HepG2 (cell line): ENCODE results near the gene WBP1.

Source experiments
- EZH2 ChIP-seq: conservative IDR thresholded peaks from 2 replicates; pipeline ENCODE4 v1.6.1; 2012; ENCODE audit warnings: mild to moderate bottlenecking, low read depth, low read length, moderate library complexity
- HHEX ChIP-seq: IDR thresholded peaks from 2 replicates; pipeline ENCODE4 v1.6.1; 2016; ENCODE audit warnings: control low read depth
- HNRNPH1 ChIP-seq: fragments of 200-400 bp; formaldehyde crosslinking; optimal IDR thresholded peaks from 2 replicates; pipeline ENCODE3; 2017; ENCODE audit warnings: mild to moderate bottlenecking, low read depth, low read length
- MYC ChIP-seq: sonication (generic); formaldehyde crosslinking; IDR thresholded peaks from 2 replicates; pipeline ENCODE4 v1.9.0; 2021; ENCODE audit warnings: missing genetic modification reagents, borderline replicate concordance
- NFATC3 ChIP-seq: sonication (generic); formaldehyde crosslinking; IDR thresholded peaks from 2 replicates; pipeline ENCODE4 v1.5.1; 2020; ENCODE audit warnings: mild to moderate bottlenecking, missing genetic modification reagents
- PAX8 ChIP-seq: sonication (generic); formaldehyde crosslinking; IDR thresholded peaks from 2 replicates; pipeline ENCODE4 v1.8.0; 2022; ENCODE audit warnings: mild to moderate bottlenecking, missing genetic modification reagents, borderline replicate concordance
- ZBTB8A ChIP-seq: sonication (generic); formaldehyde crosslinking; IDR thresholded peaks from 2 replicates; pipeline ENCODE4 v1.4.0; 2020; ENCODE audit warnings: mild to moderate bottlenecking, low read depth, missing genetic modification reagents, borderline replicate concordance
- TF ChIP-seq, protein P1 (sequence below): IDR thresholded peaks from 2 replicates; pipeline ENCODE4 v1.6.1; 2016; ENCODE audit warnings: missing compliant biosample characterization, missing genetic modification reagents, borderline replicate concordance
- TF ChIP-seq, protein P2 (sequence below): sonication (generic); formaldehyde crosslinking; IDR thresholded peaks from 2 replicates; pipeline ENCODE4 v1.9.0; 2022; ENCODE audit warnings: missing genetic modification reagents, mild to moderate bottlenecking, borderline replicate concordance
- TF ChIP-seq, protein P3 (sequence below): sonication (generic); formaldehyde crosslinking; IDR thresholded peaks from 2 replicates; pipeline ENCODE4 v1.9.0; 2021; ENCODE audit warnings: missing genetic modification reagents, borderline replicate concordance
- TF ChIP-seq, protein P4 (sequence below), 2 experiments: sonication (generic) in 1 of 2; formaldehyde crosslinking in 1 of 2; IDR thresholded peaks; 2 replicates each; pipeline versions ENCODE4 v1.5.1 to v1.6.1; 2011 to 2020; ENCODE audit warnings: borderline replicate concordance in 1 of 2, low read depth in 1 of 2, low read length in 1 of 2, mild to moderate bottlenecking in 1 of 2, missing genetic modification reagents in 1 of 2, moderate library complexity in 1 of 2

DNA sequence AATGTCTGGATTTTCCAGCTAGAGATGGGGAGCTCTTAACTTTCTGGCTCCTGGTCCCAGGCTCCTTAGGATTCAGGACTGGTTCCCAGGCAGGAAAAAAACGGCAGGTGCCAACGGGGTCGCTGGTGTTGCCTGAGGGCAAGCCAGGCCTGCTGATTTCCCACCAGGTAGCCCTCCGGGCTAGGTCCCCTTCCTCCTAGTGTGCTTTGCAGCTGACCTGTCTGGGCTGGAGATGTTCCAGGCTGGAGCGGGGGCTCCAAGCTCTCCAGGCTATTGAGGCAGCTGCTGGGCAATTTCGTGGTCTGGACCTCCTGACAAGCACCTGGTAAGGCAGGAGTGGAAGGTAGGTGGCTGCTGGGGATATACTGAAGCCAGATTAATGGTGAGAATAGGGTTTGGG is 16.2 kb downstream of the WBP1 start:
- TF ChIP-seq EZH2 (no peak), PAX8 (CRISPR knock-in tag) (no peak), MYC (no peak), HHEX (CRISPR knock-in tag) (no peak), ZBTB8A (CRISPR knock-in tag) (no peak), HNRNPH1 (no peak), NFATC3 (CRISPR knock-in tag) (no peak)
- TF ChIP-seq, protein P1, sequence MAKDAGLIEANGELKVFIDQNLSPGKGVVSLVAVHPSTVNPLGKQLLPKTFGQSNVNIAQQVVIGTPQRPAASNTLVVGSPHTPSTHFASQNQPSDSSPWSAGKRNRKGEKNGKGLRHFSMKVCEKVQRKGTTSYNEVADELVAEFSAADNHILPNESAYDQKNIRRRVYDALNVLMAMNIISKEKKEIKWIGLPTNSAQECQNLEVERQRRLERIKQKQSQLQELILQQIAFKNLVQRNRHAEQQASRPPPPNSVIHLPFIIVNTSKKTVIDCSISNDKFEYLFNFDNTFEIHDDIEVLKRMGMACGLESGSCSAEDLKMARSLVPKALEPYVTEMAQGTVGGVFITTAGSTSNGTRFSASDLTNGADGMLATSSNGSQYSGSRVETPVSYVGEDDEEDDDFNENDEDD = no peak
- TF ChIP-seq, protein P2, sequence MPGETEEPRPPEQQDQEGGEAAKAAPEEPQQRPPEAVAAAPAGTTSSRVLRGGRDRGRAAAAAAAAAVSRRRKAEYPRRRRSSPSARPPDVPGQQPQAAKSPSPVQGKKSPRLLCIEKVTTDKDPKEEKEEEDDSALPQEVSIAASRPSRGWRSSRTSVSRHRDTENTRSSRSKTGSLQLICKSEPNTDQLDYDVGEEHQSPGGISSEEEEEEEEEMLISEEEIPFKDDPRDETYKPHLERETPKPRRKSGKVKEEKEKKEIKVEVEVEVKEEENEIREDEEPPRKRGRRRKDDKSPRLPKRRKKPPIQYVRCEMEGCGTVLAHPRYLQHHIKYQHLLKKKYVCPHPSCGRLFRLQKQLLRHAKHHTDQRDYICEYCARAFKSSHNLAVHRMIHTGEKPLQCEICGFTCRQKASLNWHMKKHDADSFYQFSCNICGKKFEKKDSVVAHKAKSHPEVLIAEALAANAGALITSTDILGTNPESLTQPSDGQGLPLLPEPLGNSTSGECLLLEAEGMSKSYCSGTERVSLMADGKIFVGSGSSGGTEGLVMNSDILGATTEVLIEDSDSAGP = no peak
- TF ChIP-seq, protein P3, sequence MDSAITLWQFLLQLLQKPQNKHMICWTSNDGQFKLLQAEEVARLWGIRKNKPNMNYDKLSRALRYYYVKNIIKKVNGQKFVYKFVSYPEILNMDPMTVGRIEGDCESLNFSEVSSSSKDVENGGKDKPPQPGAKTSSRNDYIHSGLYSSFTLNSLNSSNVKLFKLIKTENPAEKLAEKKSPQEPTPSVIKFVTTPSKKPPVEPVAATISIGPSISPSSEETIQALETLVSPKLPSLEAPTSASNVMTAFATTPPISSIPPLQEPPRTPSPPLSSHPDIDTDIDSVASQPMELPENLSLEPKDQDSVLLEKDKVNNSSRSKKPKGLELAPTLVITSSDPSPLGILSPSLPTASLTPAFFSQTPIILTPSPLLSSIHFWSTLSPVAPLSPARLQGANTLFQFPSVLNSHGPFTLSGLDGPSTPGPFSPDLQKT (CRISPR knock-in tag) = no peak
- TF ChIP-seq, protein P4, sequence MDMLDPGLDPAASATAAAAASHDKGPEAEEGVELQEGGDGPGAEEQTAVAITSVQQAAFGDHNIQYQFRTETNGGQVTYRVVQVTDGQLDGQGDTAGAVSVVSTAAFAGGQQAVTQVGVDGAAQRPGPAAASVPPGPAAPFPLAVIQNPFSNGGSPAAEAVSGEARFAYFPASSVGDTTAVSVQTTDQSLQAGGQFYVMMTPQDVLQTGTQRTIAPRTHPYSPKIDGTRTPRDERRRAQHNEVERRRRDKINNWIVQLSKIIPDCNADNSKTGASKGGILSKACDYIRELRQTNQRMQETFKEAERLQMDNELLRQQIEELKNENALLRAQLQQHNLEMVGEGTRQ (IDR thresholded peaks at IDR 0.05; ENCODE audit: low read depth, low read length) = no peak
- TF ChIP-seq, protein P4 (CRISPR knock-in tag; IDR thresholded peaks at IDR 0.05; ENCODE audit: borderline replicate concordance) = no peak
